GM12878 (cell line): ENCODE results near the gene DPH1.

Experiments used
- CHD2 ChIP-seq: IDR thresholded peaks from 2 replicates; pipeline ENCODE4 v1.6.1; 2011; ENCODE audit warnings: low read depth, low read length, improper control_type of control experiment, borderline replicate concordance
- CREB1 ChIP-seq: IDR thresholded peaks from 2 replicates; pipeline ENCODE4 v1.6.1; 2012; ENCODE audit warnings: low read depth, mild to moderate bottlenecking, inconsistent platforms
- FOS ChIP-seq: IDR thresholded peaks from 3 replicates; pipeline ENCODE4 v1.6.1; 2011; ENCODE audit warnings: borderline replicate concordance; ENCODE audit not compliant: insufficient read length; ENCODE audit errors: extremely low read depth
- NFYB ChIP-seq: IDR thresholded peaks from 2 replicates; pipeline ENCODE4 v1.6.1; 2011; ENCODE audit warnings: low read depth, mild to moderate bottlenecking, low read length, improper control_type of control experiment, moderate library complexity; ENCODE audit not compliant: insufficient read depth
- POLR2A ChIP-seq: IDR thresholded peaks from 2 replicates; pipeline ENCODE4 v1.6.1; 2011; ENCODE audit warnings: low read depth, mild to moderate bottlenecking, low read length
- POLR2AphosphoS5 ChIP-seq: IDR thresholded peaks from 2 replicates; pipeline ENCODE4 v1.6.1; 2011; ENCODE audit warnings: mild to moderate bottlenecking, low read length, inconsistent platforms
- RAD21 ChIP-seq: IDR thresholded peaks from 2 replicates; pipeline ENCODE4 v1.6.1; 2011; ENCODE audit warnings: mild to moderate bottlenecking, low read depth, low read length, moderate library complexity; ENCODE audit not compliant: insufficient read depth
- SP1 ChIP-seq: IDR thresholded peaks from one replicate; pipeline ENCODE4 v1.6.1; 2011; ENCODE audit warnings: low read depth, low read length
- USF2 ChIP-seq: IDR thresholded peaks from 2 replicates; pipeline ENCODE4 v1.6.1; 2011; ENCODE audit warnings: low read depth, low read length, improper control_type of control experiment, borderline replicate concordance
- TF ChIP-seq, protein P1 (sequence below): IDR thresholded peaks from 2 replicates; pipeline ENCODE4 v1.6.1; 2012; ENCODE audit warnings: low read depth, low read length, improper control_type of control experiment
- TF ChIP-seq, protein P2 (sequence below), 3 experiments: IDR thresholded peaks in 2 of 3; conservative IDR thresholded peaks in 1 of 3; 2 replicates each; pipeline ENCODE4 v1.5.1; 2011; ENCODE audit warnings: low read depth in 3 of 3, low read length in 3 of 3, mild to moderate bottlenecking in 3 of 3, control low read depth in 2 of 3, moderate library complexity in 2 of 3, inconsistent platforms in 1 of 3, mixed read lengths in 1 of 3; ENCODE audit not compliant: control insufficient read depth in 2 of 3, insufficient read depth in 1 of 3; ENCODE audit errors: extremely low read depth in 1 of 3
- TF ChIP-seq, protein P3 (sequence below): IDR thresholded peaks from 2 replicates; pipeline ENCODE4 v1.6.1; 2011; ENCODE audit warnings: borderline replicate concordance, low read depth, mild to moderate bottlenecking, moderate library complexity, mixed read lengths, low read length; ENCODE audit not compliant: insufficient read depth; ENCODE audit errors: extremely low read length

DNA sequence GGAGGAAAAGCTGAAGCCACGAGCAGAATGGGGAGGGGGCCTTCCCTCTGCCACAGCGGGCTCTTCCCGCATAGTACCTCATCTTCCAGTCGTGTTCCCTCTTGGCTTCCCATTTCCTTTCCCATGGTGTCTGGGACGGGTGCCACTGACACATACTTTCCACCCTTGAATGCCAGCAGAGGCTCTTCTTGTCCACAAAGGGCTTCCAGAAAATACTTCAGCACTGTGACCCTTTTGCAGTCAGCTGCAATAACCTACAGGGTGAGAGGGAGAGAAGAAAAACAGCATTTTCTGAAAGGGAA lies 55.6 kb downstream of the DPH1 start:
- TF ChIP-seq RAD21 (no peak), POLR2AphosphoS5 (no peak), USF2 (no peak), SP1 (no peak), CREB1 (no peak), NFYB (no peak), CHD2 (no peak), POLR2A (no peak), FOS (no peak)
- TF ChIP-seq, protein P1, sequence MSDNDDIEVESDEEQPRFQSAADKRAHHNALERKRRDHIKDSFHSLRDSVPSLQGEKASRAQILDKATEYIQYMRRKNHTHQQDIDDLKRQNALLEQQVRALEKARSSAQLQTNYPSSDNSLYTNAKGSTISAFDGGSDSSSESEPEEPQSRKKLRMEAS, result no peak
- TF ChIP-seq, protein P2, sequence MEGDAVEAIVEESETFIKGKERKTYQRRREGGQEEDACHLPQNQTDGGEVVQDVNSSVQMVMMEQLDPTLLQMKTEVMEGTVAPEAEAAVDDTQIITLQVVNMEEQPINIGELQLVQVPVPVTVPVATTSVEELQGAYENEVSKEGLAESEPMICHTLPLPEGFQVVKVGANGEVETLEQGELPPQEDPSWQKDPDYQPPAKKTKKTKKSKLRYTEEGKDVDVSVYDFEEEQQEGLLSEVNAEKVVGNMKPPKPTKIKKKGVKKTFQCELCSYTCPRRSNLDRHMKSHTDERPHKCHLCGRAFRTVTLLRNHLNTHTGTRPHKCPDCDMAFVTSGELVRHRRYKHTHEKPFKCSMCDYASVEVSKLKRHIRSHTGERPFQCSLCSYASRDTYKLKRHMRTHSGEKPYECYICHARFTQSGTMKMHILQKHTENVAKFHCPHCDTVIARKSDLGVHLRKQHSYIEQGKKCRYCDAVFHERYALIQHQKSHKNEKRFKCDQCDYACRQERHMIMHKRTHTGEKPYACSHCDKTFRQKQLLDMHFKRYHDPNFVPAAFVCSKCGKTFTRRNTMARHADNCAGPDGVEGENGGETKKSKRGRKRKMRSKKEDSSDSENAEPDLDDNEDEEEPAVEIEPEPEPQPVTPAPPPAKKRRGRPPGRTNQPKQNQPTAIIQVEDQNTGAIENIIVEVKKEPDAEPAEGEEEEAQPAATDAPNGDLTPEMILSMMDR (IDR thresholded peaks at IDR 0.05 in 2 of 3, conservative IDR thresholded peaks at IDR 0.05 in 1 of 3; ENCODE audit: control insufficient read depth in 2 of 3, extremely low read depth in 1 of 3, insufficient read depth in 1 of 3, low read depth in 3 of 3, low read length in 3 of 3), result no peak
- TF ChIP-seq, protein P3, sequence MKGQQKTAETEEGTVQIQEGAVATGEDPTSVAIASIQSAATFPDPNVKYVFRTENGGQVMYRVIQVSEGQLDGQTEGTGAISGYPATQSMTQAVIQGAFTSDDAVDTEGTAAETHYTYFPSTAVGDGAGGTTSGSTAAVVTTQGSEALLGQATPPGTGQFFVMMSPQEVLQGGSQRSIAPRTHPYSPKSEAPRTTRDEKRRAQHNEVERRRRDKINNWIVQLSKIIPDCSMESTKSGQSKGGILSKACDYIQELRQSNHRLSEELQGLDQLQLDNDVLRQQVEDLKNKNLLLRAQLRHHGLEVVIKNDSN, result no peak
